ENCODE results near the gene SUPT5H. TPM values are rescaled to one million over a fixed set of nuclear protein-coding genes. Genes with fewer than 3 reads are reported as not detected.
A peak's percentile ranks its signal among the peaks of the same experiment; 100 is the strongest.

The SUPT5H gene
- total and polyA plus RNA-seq, 12 donors: 56.2 to 149 (median 84.3) TPM

- intact Hi-C loops (cut with DNase I): no loop called here
- Histone ChIP-seq H3K4me1 (peaks cover 20 to 78% (median 53%) of the 10 kb centered on the region in 9 donors), H3K4me3 (peak overlapping the region in 9 of 10 donors; percentile 67 to 98 (median 86)), H3K27ac (peak overlapping the region; percentile 94 to 100 (median 99)), H3K9me3 (no peaks in the 10 kb centered on the region), H3K27me3 (no peaks in the 10 kb centered on the region), H3K36me3 (peaks cover 6 to 22% (median 9%) of the 10 kb centered on the region in 9 donors)
- DNase-seq: peak in 1 of 2 donors; percentile 89
- no peak for TF ChIP-seq CTCF (IDR thresholded peaks at IDR 0.05)
- WGBS, 2 donors: 17 to 18% methylated on average over 22 of the region's 22 CpGs
- ATAC-seq: peak in 2 of 8 donors; percentile 0
These were observed 39.3 kb upstream of the SUPT5H start for GRCh38 chr19:39405958-39406655.

- 0 to 1% methylated on average over 53 to 56 of the region's 56 CpGs for WGBS, 2 donors
- H3K4me1 ChIP-seq: peaks cover 21 to 77% (median 52%) of the 10 kb centered on the region in 9 donors
- H3K27ac ChIP-seq: peak within 1 kb of the TSS; percentile 94 to 100 (median 99)
- H3K27me3 ChIP-seq: no peaks in the 10 kb centered on the region
- H3K36me3 ChIP-seq: peaks cover 6 to 22% (median 9%) of the 10 kb centered on the region in 9 donors
- ATAC-seq (peak; percentile 26 to 59 (median 42)), DNase-seq (peak; percentile 74 to 93)
- no peak for TF ChIP-seq CTCF (IDR thresholded peaks at IDR 0.05)
- intact Hi-C loops (cut with DNase I): no loop called here
- H3K9me3 ChIP-seq: no peaks in the 10 kb centered on the region
- peak within 1 kb of the TSS; percentile 67 to 99 (median 90) for H3K4me3 ChIP-seq
These were observed 38.5 kb upstream of the SUPT5H start, which contains the start of gene ZFP36 for GRCh38 chr19:39406656-39407409. ZFP36 (plus strand) TSS chr19:39406847; CDS start chr19:39406905, 58 bp downstream.

- H3K4me1 ChIP-seq: peaks cover 16 to 74% (median 47%) of the 10 kb centered on the region in 9 donors
- no peaks in the 10 kb centered on the region for H3K27me3 ChIP-seq
- peaks cover 6 to 22% (median 9%) of the 10 kb centered on the region in 9 donors for H3K36me3 ChIP-seq
- H3K4me3 ChIP-seq: peak overlapping the region; percentile 67 to 99 (median 90)
- WGBS, 2 donors: 0 to 2% methylated on average over 14 of the region's 14 CpGs
- TF ChIP-seq CTCF (IDR thresholded peaks at IDR 0.05): no peak
- DNase-seq (no peak), ATAC-seq (no peak)
- H3K9me3 ChIP-seq: no peaks in the 10 kb centered on the region
- intact Hi-C loops (cut with DNase I): no loop called here
- H3K27ac ChIP-seq: peak overlapping the region; percentile 94 to 100 (median 99)
These were observed 38.0 kb upstream of the SUPT5H start for GRCh38 chr19:39407410-39407659.

GRCh38 chr19:39407660-39408391 lies 37.6 kb upstream of the SUPT5H start:
- H3K9me3 ChIP-seq: no peaks in the 10 kb centered on the region

More at GRCh38 chr19:39407660-39408391, 37.6 kb upstream of the SUPT5H start:
- Histone ChIP-seq H3K4me1 (peaks cover 14 to 69% (median 47%) of the 10 kb centered on the region in 9 donors), H3K36me3 (peaks cover 6 to 22% (median 9%) of the 10 kb centered on the region in 9 donors), H3K27me3 (no peaks in the 10 kb centered on the region), H3K4me3 (peak overlapping the region; percentile 67 to 99 (median 90)), H3K27ac (peak overlapping the region; percentile 94 to 100 (median 99))
- no peak for ATAC-seq
- DNase-seq: peak; percentile 37 to 47
- 16 to 20% methylated on average over 40 of the region's 40 CpGs for WGBS, 2 donors
- intact Hi-C loops (cut with DNase I): no loop called here
- TF ChIP-seq CTCF (IDR thresholded peaks at IDR 0.05): no peak

Data from heart right ventricle (tissue), 16 donors.